Hematopoietic multipotent progenitor cell treated with erythropoietin and hydrocortisone succinate and interleukin-3 and kit ligand, for 15 days (in vitro differentiated cells): Measurements from ENCODE around the gene SLC30A2.

Source experiments
- DNase-seq: peaks from one replicate; pipeline ENCODE4 v3.0.0-alpha.2; 2015; ENCODE audit warnings: low spot score

Gene SLC30A2

GRCh38 chr1:26038904-26039303, 7.0 kb downstream of the SLC30A2 start:
- no peak for DNase-seq

- DNase-seq, result no peak
Measured at GRCh38 chr1:26038477-26038876, 7.4 kb downstream of the SLC30A2 start.

- DNase-seq, result no peak
Measured at GRCh38 chr1:26037904-26038303, 8.0 kb downstream of the SLC30A2 start.

GRCh38 chr1:26036756-26037281, 9.1 kb downstream of the SLC30A2 start:
- DNase-seq, result no peak

GRCh38 chr1:26035959-26036755, 9.8 kb downstream of the SLC30A2 start:
- DNase-seq, result peak; percentile 78

- DNase-seq, result peak; percentile 93
Measured at GRCh38 chr1:26035203-26035958, 10.5 kb downstream of the SLC30A2 start.

GRCh38 chr1:26034504-26035202, 11.3 kb downstream of the SLC30A2 start:
- no peak for DNase-seq

- DNase-seq, result no peak
Measured at GRCh38 chr1:26032656-26033357, 13.1 kb downstream of the SLC30A2 start.

- DNase-seq, result no peak
Measured at GRCh38 chr1:26031611-26032220, 14.2 kb downstream of the SLC30A2 start.

- no peak for DNase-seq
Measured at GRCh38 chr1:26031196-26031595, 14.7 kb downstream of the SLC30A2 start.

GRCh38 chr1:26029864-26030481, 15.9 kb downstream of the SLC30A2 start:
- DNase-seq, result no peak

- DNase-seq, result no peak
Measured at GRCh38 chr1:26029054-26029863, 16.7 kb downstream of the SLC30A2 start.

GRCh38 chr1:26028490-26028980, 17.4 kb downstream of the SLC30A2 start:
- DNase-seq, result no peak

GRCh38 chr1:26027716-26028489, 18.0 kb downstream of the SLC30A2 start:
- DNase-seq, result no peak

- DNase-seq, result no peak
Measured at GRCh38 chr1:26025517-26025916, 20.4 kb downstream of the SLC30A2 start.

- DNase-seq, result no peak
Measured at GRCh38 chr1:26025060-26025459, 20.9 kb downstream of the SLC30A2 start.

- DNase-seq, result no peak
Measured at GRCh38 chr1:26023826-26024225, 22.1 kb downstream of the SLC30A2 start.

- no peak for DNase-seq
Measured at GRCh38 chr1:26023009-26023408, 22.9 kb downstream of the SLC30A2 start.

- no peak for DNase-seq
Measured at GRCh38 chr1:26022404-26022779, 23.5 kb downstream of the SLC30A2 start.
